Left ventricle myocardium inferior (tissue), 1 donor: ENCODE results near the gene CECR2. TPM values are rescaled to one million over a fixed set of nuclear protein-coding genes. Genes with fewer than 3 reads are reported as not detected.

Experiments used
- DNase-seq: peaks from one replicate; pipeline ENCODE4 v3.0.0-alpha.2; 2020
- H3K27ac ChIP-seq: fragments of 200-600 bp; replicated peaks from 2 replicates; pipeline ENCODE4 v1.8.0; 2021
- H3K27me3 ChIP-seq: fragments of 200-600 bp; 2 replicates; pipeline ENCODE4 v1.8.0; 2021; ENCODE audit warnings: low read depth
- H3K36me3 ChIP-seq: fragments of 200-600 bp; 2 replicates; pipeline ENCODE4 v1.8.0; 2021
- H3K4me1 ChIP-seq: fragments of 200-600 bp; 2 replicates; pipeline ENCODE4 v1.8.0; 2021
- H3K4me3 ChIP-seq: fragments of 200-600 bp; 2 replicates; pipeline ENCODE4 v1.8.0; 2021; ENCODE audit warnings: mild to moderate bottlenecking, moderate library complexity
- H3K9me3 ChIP-seq: fragments of 200-600 bp; replicated peaks from 2 replicates; pipeline ENCODE4 v1.8.0; 2021
- intact Hi-C: fragments of 100-400 bp; cut with micrococcal nuclease; formaldehyde crosslinking; loops from one replicate; pipeline ENCODE4 v1.11.0; 2022
- total RNA-seq: library from RNA; stranded (reverse); fragmentation: NEBNext Ultra II Directional; extraction: Animal tissue kit (Norgen Biotek cat#: 25700); gene quantifications from one replicate; pipeline ENCODE4 v1.2.1, GENCODE V29; 2021
- TF ChIP-seq, protein P1 (sequence below): fragments of 200-600 bp; IDR thresholded peaks from 2 replicates; pipeline ENCODE4 v1.8.0; 2021; ENCODE audit warnings: antibody characterized with exemption, mild to moderate bottlenecking, borderline replicate concordance
- donor health status: DM: no; HTN: yes; CAD: no; lungs with severe emphysema.

CECR2 gene
- total RNA-seq, 1 donor from 2014 or later: 3.1 TPM

DNA sequence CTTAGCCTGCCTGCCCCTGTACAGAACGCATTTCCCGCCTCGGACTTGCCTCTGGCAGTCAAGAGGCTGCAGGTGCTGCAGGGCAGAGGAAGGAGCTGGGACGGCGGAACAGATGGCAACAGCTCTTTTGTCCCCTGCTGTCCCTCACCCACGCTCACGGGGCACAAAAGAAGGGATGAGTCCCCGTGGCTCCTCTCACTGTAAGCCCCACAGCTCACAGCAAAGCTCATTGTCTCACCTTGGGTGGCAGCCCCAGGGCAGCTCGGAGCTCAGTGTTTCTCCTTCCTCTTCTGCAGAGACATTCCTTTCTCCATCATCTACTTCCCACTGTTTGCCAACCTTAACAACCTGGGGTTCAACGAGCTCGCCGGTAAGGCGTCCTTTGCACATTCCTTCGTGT, 218.4 kb downstream of the CECR2 start:
- TF ChIP-seq, protein P1, sequence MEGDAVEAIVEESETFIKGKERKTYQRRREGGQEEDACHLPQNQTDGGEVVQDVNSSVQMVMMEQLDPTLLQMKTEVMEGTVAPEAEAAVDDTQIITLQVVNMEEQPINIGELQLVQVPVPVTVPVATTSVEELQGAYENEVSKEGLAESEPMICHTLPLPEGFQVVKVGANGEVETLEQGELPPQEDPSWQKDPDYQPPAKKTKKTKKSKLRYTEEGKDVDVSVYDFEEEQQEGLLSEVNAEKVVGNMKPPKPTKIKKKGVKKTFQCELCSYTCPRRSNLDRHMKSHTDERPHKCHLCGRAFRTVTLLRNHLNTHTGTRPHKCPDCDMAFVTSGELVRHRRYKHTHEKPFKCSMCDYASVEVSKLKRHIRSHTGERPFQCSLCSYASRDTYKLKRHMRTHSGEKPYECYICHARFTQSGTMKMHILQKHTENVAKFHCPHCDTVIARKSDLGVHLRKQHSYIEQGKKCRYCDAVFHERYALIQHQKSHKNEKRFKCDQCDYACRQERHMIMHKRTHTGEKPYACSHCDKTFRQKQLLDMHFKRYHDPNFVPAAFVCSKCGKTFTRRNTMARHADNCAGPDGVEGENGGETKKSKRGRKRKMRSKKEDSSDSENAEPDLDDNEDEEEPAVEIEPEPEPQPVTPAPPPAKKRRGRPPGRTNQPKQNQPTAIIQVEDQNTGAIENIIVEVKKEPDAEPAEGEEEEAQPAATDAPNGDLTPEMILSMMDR: no peak
- no peak for DNase-seq
- peaks cover 37% of the 10 kb centered on the region for H3K36me3 ChIP-seq
- no peak overlapping the region for H3K27ac ChIP-seq
- H3K27me3 ChIP-seq: no peaks in the 10 kb centered on the region
- peaks cover 8% of the 10 kb centered on the region for H3K4me1 ChIP-seq
- H3K4me3 ChIP-seq: no peak overlapping the region
- no peaks in the 10 kb centered on the region for H3K9me3 ChIP-seq
- intact Hi-C loops: no loop called here

DNA sequence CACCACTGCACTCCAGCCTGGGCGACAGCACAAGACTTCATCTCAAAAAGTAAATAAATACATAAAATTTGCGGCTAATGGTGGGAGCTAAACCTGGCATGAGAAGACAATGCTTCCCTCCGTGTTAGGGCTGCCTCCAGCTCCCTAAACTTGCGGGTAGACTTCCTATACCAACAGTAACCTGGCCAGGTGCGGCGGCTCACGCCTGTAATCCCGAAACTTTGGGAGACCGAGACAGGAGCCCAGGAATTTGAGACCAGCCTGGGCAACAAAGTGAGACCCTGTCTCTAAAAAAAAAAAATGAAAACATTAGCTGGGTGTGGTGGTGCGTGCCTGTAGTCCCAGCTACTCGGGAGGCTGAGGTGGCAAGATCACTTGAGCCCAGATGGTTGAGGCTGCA, 219.3 kb downstream of the CECR2 start:
- Histone ChIP-seq H3K4me1 (peaks cover 11% of the 10 kb centered on the region), H3K36me3 (peaks cover 46% of the 10 kb centered on the region), H3K27me3 (no peaks in the 10 kb centered on the region), H3K27ac (no peak overlapping the region), H3K4me3 (no peak overlapping the region), H3K9me3 (no peaks in the 10 kb centered on the region)
- no peak for DNase-seq
- TF ChIP-seq, protein P1: no peak
- intact Hi-C loops: no loop called here

DNA sequence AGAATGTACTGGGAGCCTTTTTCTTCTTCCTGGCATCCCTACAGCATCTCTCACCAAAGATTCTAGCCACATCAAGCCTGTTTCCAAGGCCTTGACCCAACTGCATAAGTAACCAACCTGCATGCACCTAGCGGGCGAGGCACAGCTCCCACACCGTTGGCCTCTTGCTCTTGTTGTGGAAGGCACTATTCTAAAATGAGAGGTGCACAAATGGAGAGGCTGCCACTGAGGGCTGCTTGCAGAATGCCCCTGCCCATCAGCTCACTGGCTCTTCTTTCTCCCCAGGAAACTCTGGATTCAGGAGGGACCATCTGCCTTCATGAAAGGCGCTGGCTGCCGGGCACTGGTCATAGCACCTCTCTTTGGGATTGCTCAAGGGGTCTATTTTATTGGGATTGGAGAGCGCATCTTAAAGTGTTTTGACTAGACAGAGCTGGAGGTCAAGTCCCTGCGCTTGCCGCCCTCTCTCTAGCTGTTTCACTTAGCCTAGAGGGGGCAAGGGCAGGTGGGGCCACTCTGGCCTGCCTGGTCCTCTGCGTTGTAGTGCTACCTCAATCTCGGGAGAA, 220.6 kb downstream of the CECR2 start:
- Histone ChIP-seq H3K27me3 (no peaks in the 10 kb centered on the region), H3K4me1 (peaks cover 11% of the 10 kb centered on the region), H3K27ac (no peak overlapping the region), H3K36me3 (peaks cover 59% of the 10 kb centered on the region), H3K9me3 (no peaks in the 10 kb centered on the region), H3K4me3 (no peak overlapping the region)
- intact Hi-C loops: no loop called here
- TF ChIP-seq, protein P1: no peak
- DNase-seq: no peak

DNA sequence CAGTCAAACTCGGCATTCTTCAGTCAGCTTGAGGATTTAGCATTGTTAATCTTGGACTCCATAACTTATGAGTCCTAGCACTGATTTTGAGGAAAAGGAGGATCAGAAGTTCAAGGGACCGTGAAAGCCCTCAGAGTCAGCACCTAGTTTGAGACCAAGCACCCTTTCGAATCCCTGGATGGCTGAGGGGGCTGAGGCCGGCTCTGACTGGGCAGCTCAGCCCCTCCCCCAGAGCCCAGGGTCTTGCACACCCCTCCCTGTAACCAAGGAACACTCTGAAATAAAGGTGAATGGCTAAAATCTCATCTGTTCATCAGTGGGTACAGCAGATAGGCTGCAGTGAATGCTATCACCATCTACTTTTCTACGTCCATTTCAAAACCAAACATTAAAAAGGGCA, 221.3 kb downstream of the CECR2 start:
- TF ChIP-seq, protein P1: no peak
- no peaks in the 10 kb centered on the region for H3K9me3 ChIP-seq
- intact Hi-C loops: no loop called here
- H3K4me3 ChIP-seq: no peak overlapping the region
- H3K4me1 ChIP-seq: peaks cover 11% of the 10 kb centered on the region
- H3K27ac ChIP-seq: no peak overlapping the region
- H3K36me3 ChIP-seq: peaks cover 66% of the 10 kb centered on the region
- DNase-seq: no peak
- H3K27me3 ChIP-seq: no peaks in the 10 kb centered on the region

DNA sequence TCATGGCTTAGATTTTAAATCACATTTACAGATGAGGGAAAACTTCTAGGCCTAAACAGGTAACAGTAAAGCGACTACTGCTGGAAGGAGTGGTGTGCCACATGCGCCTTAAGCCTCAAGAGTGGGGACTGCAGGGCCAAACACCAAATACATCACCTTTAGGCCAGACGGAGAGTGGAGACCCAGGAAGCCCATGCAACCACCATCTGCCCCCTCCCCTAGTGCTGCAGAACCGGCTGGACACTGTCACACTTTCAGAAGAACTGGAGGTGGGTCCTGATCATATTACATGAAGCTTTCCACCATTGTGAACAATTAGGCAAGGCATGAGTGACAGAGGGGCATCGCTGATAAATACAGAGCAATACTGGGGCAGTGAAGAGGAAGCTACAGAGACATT, 222.9 kb downstream of the CECR2 start:
- intact Hi-C loops: no loop called here
- H3K36me3 ChIP-seq: peaks cover 82% of the 10 kb centered on the region
- TF ChIP-seq, protein P1: no peak
- H3K9me3 ChIP-seq: no peaks in the 10 kb centered on the region
- no peak overlapping the region for H3K27ac ChIP-seq
- DNase-seq: no peak
- no peaks in the 10 kb centered on the region for H3K27me3 ChIP-seq
- peaks cover 3% of the 10 kb centered on the region for H3K4me1 ChIP-seq
- H3K4me3 ChIP-seq: no peak overlapping the region
